HCT116 (cell line): ENCODE data around the gene TSC2. TPM values are rescaled to one million over a fixed set of nuclear protein-coding genes. Genes with fewer than 3 reads are reported as not detected.

Experiments
- ATAC-seq: fragments of 200-7000 bp; cut with Tn5 transposase; 2 replicates; pipeline ENCODE4 v1.9.1; 2020; ENCODE audit warnings: mild to moderate bottlenecking, moderate library complexity
- BruUV-seq: library from RNA; stranded (reverse); fragments of 400-500 nt; replicated peaks from 2 replicates; lab custom pipeline; 2021; lab: Mats Ljungman, UMichigan
- CTCF ChIA-PET: fragments of 300-600 bp; sonication (Branson Sonifier 250); formaldehyde crosslinking; loops from one replicate; lab custom pipeline; 2021; ENCODE audit warnings: antibody characterized with exemption; lab: Charles Lee
- POLR2A ChIA-PET: fragments of 300-600, 350-600 bp; sonication (Branson Sonifier 250); formaldehyde crosslinking; loops from one replicate; lab custom pipeline; 2021; ENCODE audit warnings: antibody characterized with exemption; lab: Charles Lee
- RAD21 ChIA-PET, 2 experiments: fragments of 300-600 bp; sonication (Branson Sonifier 250); formaldehyde crosslinking; loops; one replicate each; lab custom pipeline; 2023; ENCODE audit warnings: low total read pairs in 2 of 2; ENCODE audit not compliant: uncharacterized antibody in 2 of 2, unreplicated experiment in 2 of 2, low non-redundant PET in 1 of 2; lab: Charles Lee
- DNase-seq: peaks from one replicate; pipeline ENCODE4 v3.0.0-alpha.2; 2010; ENCODE audit warnings: low read depth, low spot score
- H2AFZ ChIP-seq: fragments of 200-600 bp; shearing (Covaris generic), sonication (generic); 2 replicates; pipeline ENCODE4 v1.6.1; 2017; ENCODE audit warnings: low read depth, mixed run types, mixed read lengths, antibody characterized with exemption, low read length; ENCODE audit not compliant: poor library complexity, severe bottlenecking
- H3K27ac ChIP-seq: 2 replicates; pipeline ENCODE4 v1.5.1; 2012; ENCODE audit warnings: low read depth, low read length
- H3K27me3 ChIP-seq: fragments of 200-600 bp; sonication (generic); 2 replicates; pipeline ENCODE4 v1.6.1; 2016; ENCODE audit warnings: mixed run types, low read length, mixed read lengths; ENCODE audit not compliant: insufficient read depth
- H3K36me3 ChIP-seq, 2 experiments: fragments of 200-500 bp in 1 of 2; fragments of 200-600 bp in 1 of 2; sonication (Bioruptor generic) in 1 of 2; sonication (generic) in 1 of 2; 2 replicates each; pipeline versions ENCODE4 v1.5.1 to v1.6.1; 2014 to 2016; ENCODE audit warnings: low read length in 2 of 2, inconsistent platforms in 1 of 2, mixed read lengths in 1 of 2, mixed run types in 1 of 2; ENCODE audit not compliant: insufficient read depth in 2 of 2, control insufficient read depth in 1 of 2
- H3K4me1 ChIP-seq, 2 experiments: fragments of 200-600 bp in 1 of 2; sonication (generic) in 1 of 2; 2 replicates each; pipeline versions ENCODE4 v1.5.1 to v1.6.1; 2012 to 2017; ENCODE audit warnings: low read length in 2 of 2, inconsistent platforms in 1 of 2, mild to moderate bottlenecking in 1 of 2, mixed read lengths in 1 of 2, mixed run types in 1 of 2, moderate library complexity in 1 of 2; ENCODE audit not compliant: insufficient read depth in 2 of 2, control insufficient read depth in 1 of 2
- H3K4me2 ChIP-seq: fragments of 200-600 bp; sonication (generic); 2 replicates; pipeline ENCODE4 v1.6.1; 2017; ENCODE audit warnings: mixed run types, low read length, mixed read lengths
- H3K4me3 ChIP-seq, 2 experiments: fragments of 200-600 bp in 1 of 2; sonication (generic) in 1 of 2; replicated peaks in 1 of 2; 2 replicates each; pipeline ENCODE4 v1.5.1; 2011 to 2016; ENCODE audit warnings: low read length in 2 of 2, control low read depth in 1 of 2, low read depth in 1 of 2, mild to moderate bottlenecking in 1 of 2, mixed read lengths in 1 of 2, mixed run types in 1 of 2
- H3K79me2 ChIP-seq: fragments of 200-600 bp; sonication (generic); 2 replicates; pipeline ENCODE4 v1.6.1; 2017; ENCODE audit warnings: mild to moderate bottlenecking, mixed run types, low read length, moderate library complexity, mixed read lengths; ENCODE audit not compliant: insufficient read depth
- H3K9ac ChIP-seq: fragments of 200-600 bp; sonication (generic); 2 replicates; pipeline ENCODE4 v1.6.1; 2016; ENCODE audit warnings: low read length, mixed read lengths
- H3K9me2 ChIP-seq: fragments of 200-600 bp; sonication (generic), shearing (Covaris generic); 2 replicates; pipeline ENCODE4 v1.6.1; 2017; ENCODE audit warnings: mixed run types, mild to moderate bottlenecking, moderate library complexity; ENCODE audit not compliant: insufficient read depth
- H3K9me3 ChIP-seq, 2 experiments: fragments of 200-500 bp in 1 of 2; fragments of 200-600 bp in 1 of 2; sonication (Bioruptor generic) in 1 of 2; sonication (generic) in 1 of 2; 2 replicates each; pipeline ENCODE4 v1.6.1; 2014 to 2017; ENCODE audit warnings: low read length in 2 of 2, mixed read lengths in 2 of 2, inconsistent platforms in 1 of 2, low read depth in 1 of 2, mild to moderate bottlenecking in 1 of 2, mixed run types in 1 of 2, moderate library complexity in 1 of 2; ENCODE audit not compliant: control insufficient read depth in 1 of 2, insufficient read depth in 1 of 2
- H4K20me1 ChIP-seq: fragments of 200-600 bp; sonication (generic), shearing (Covaris generic); 2 replicates; pipeline ENCODE4 v1.6.1; 2017; ENCODE audit warnings: mixed run types, mild to moderate bottlenecking, moderate library complexity; ENCODE audit not compliant: insufficient read depth
- ATF3 ChIP-seq: IDR thresholded peaks from 2 replicates; pipeline ENCODE4 v1.6.1; 2012
- ELF1 ChIP-seq: IDR thresholded peaks from 2 replicates; pipeline ENCODE4 v1.6.1; 2012; ENCODE audit warnings: low read depth, borderline replicate concordance
- EZH2phosphoT487 ChIP-seq: fragments of 200-600 bp; IDR thresholded peaks from 2 replicates; pipeline ENCODE4 v1.6.1; 2018; ENCODE audit warnings: antibody characterized with exemption, borderline replicate concordance
- FOSL1 ChIP-seq: IDR thresholded peaks from 2 replicates; pipeline ENCODE4 v1.6.1; 2012; ENCODE audit warnings: low read depth
- JUND ChIP-seq: IDR thresholded peaks from 2 replicates; pipeline ENCODE4 v1.6.1; 2012
- POLR2A ChIP-seq: IDR thresholded peaks from 2 replicates; pipeline ENCODE4 v1.7.0; 2011; ENCODE audit warnings: borderline replicate concordance; ENCODE audit not compliant: insufficient read depth, insufficient read length; ENCODE audit errors: extremely low read depth
- POLR2AphosphoS5 ChIP-seq: IDR thresholded peaks from 2 replicates; pipeline ENCODE4 v1.6.1; 2011; ENCODE audit warnings: mild to moderate bottlenecking, low read depth, low read length, moderate library complexity
- RAD21 ChIP-seq: IDR thresholded peaks from 2 replicates; pipeline ENCODE4 v1.6.1; 2012; ENCODE audit warnings: low read depth, mild to moderate bottlenecking
- REST ChIP-seq: IDR thresholded peaks from 2 replicates; pipeline ENCODE4 v1.6.1; 2012; ENCODE audit warnings: low read depth
- TCF7L2 ChIP-seq: IDR thresholded peaks from 2 replicates; pipeline ENCODE4 v1.7.0; 2011; ENCODE audit warnings: borderline replicate concordance, inconsistent platforms; ENCODE audit not compliant: insufficient read depth, insufficient read length; ENCODE audit errors: extremely low read depth
- YY1 ChIP-seq: IDR thresholded peaks from 2 replicates; pipeline ENCODE4 v1.6.1; 2011; ENCODE audit warnings: low read length, low read depth, moderate library complexity, mild to moderate bottlenecking; ENCODE audit not compliant: insufficient replicate concordance; ENCODE audit errors: extremely low read depth
- ZBTB33 ChIP-seq: IDR thresholded peaks from 2 replicates; pipeline ENCODE4 v1.6.1; 2011; ENCODE audit warnings: mild to moderate bottlenecking, low read length, moderate library complexity; ENCODE audit not compliant: insufficient replicate concordance; ENCODE audit errors: extremely low read depth
- ZFX ChIP-seq: fragments of 450-650 bp; IDR thresholded peaks from 2 replicates; pipeline ENCODE4 v1.6.1; 2017
- intact Hi-C: fragments of 100-400 bp; cut with micrococcal nuclease; formaldehyde crosslinking; loops from 2 replicates; pipeline ENCODE4 v1.10.0; 2022
- total RNA-seq: library from RNA; stranded (reverse); gene quantifications from one replicate; pipeline ENCODE4 v1.2.1, GENCODE V29; 2021; ENCODE audit not compliant: unreplicated experiment

The TSC2 gene
- total RNA-seq, 1 experiment from 2014 or later, result 74.1 TPM

- Histone ChIP-seq H3K4me1 (peaks cover 25 to 58% of the 10 kb centered on the region in 2 experiments), H3K27ac (peak overlapping the region; percentile 62; the same call in 1 of the 2 replicates), H3K9ac (peak overlapping the region; percentile 20; the same call in 1 of the 2 replicates), H3K9me2 (no peaks in the 10 kb centered on the region), H3K9me3 (no peaks in the 10 kb centered on the region), H3K4me2 (no peak overlapping the region), H4K20me1 (peaks cover 9% of the 10 kb centered on the region; the same call in 1 of the 2 replicates), H3K4me3 (no peak overlapping the region), H3K36me3 (peaks cover 16 to 34% of the 10 kb centered on the region in 2 experiments; a peak in 3 of 4 replicates), H2AFZ (no peak overlapping the region), H3K79me2 (peaks cover 89% of the 10 kb centered on the region), H3K27me3 (no peaks in the 10 kb centered on the region)
- ChIA-PET RAD21 (no interaction called here), POLR2A (no interaction called here), CTCF (interaction anchor here (0.5 kb wide), 1 partner anchor 135 kb away, joined by 4 read pairs; no protein-coding TSS in a partner anchor)
- ATAC-seq (no peak), DNase-seq (no peak)
- intact Hi-C loops, result no loop called here
- no peak for TF ChIP-seq ATF3
- no peak for TF ChIP-seq FOSL1
- TF ChIP-seq POLR2A, result no peak
- TF ChIP-seq POLR2AphosphoS5, result no peak
- TF ChIP-seq ELF1, result no peak
- TF ChIP-seq JUND, result no peak
- TF ChIP-seq ZBTB33, result no peak
- TF ChIP-seq YY1, result no peak
- no peak for TF ChIP-seq EZH2phosphoT487
- TF ChIP-seq TCF7L2, result no peak
- TF ChIP-seq REST, result no peak
- TF ChIP-seq ZFX, result no peak
- TF ChIP-seq RAD21, result no peak
- no TSS peak for BruUV-seq
Measured at GRCh38 chr16:2005646-2006045, 42.1 kb upstream of the TSC2 start.
